ENCODE data around the gene HAPSTR1. TPM values are rescaled to one million over a fixed set of nuclear protein-coding genes. Genes with fewer than 3 reads are reported as not detected.

HAPSTR1 gene
- total and polyA plus RNA-seq, 2 of the 13 experiments (the other 11 are each of a cell fraction or from before 2014, with no cell fraction given), result 25.2 to 83.2 TPM

GRCh38 chr16:9047689-9048301 lies 43.6 kb upstream of the HAPSTR1 start (continued):
- TF ChIP-seq ZNF687 (CRISPR knock-in tag; IDR thresholded peaks at IDR 0.05) (peak; percentile 34), ZBTB7A (CRISPR knock-in tag; IDR thresholded peaks at IDR 0.05) (no peak), KDM1A (CRISPR knock-in tag; IDR thresholded peaks at IDR 0.05) (no peak), SMC3 (IDR thresholded peaks at IDR 0.05; ENCODE audit: low read length) (no peak; the same call in 1 of the 2 replicates), TEF (CRISPR knock-in tag; IDR thresholded peaks at IDR 0.05) (no peak), ZNF879 (CRISPR knock-in tag; IDR thresholded peaks at IDR 0.05) (no peak), ZNF333 (CRISPR knock-in tag; IDR thresholded peaks at IDR 0.05; ENCODE audit: borderline replicate concordance) (no peak), TCF7 (IDR thresholded peaks at IDR 0.05; ENCODE audit: low read depth) (0 out of 2 replicates have a peak, but pooled peaks have one; percentile 26), KMT2A (CRISPR knock-in tag; IDR thresholded peaks at IDR 0.05) (no peak), ZNF331 (CRISPR knock-in tag; IDR thresholded peaks at IDR 0.05) (0 out of 2 replicates have a peak, but pooled peaks have one; percentile 32), ZNF720 (CRISPR knock-in tag; IDR thresholded peaks at IDR 0.05) (no peak), NR3C1 (CRISPR knock-in tag; IDR thresholded peaks at IDR 0.05) (no peak), ZNF749 (CRISPR knock-in tag; IDR thresholded peaks at IDR 0.05; ENCODE audit: borderline replicate concordance) (no peak), SATB2 (CRISPR knock-in tag; IDR thresholded peaks at IDR 0.05) (no peak), ZKSCAN1 (IDR thresholded peaks at IDR 0.05; ENCODE audit: low read length) (no peak), ZMYM3 (CRISPR knock-in tag; IDR thresholded peaks at IDR 0.05) (0 out of 2 replicates have a peak, but pooled peaks have one; percentile 43), ZBTB46 (CRISPR knock-in tag; IDR thresholded peaks at IDR 0.05; ENCODE audit: borderline replicate concordance) (0 out of 2 replicates have a peak, but pooled peaks have one; percentile 77), ZMAT5 (CRISPR knock-in tag; IDR thresholded peaks at IDR 0.05; ENCODE audit: borderline replicate concordance, low read depth) (no peak), POGK (CRISPR knock-in tag; conservative IDR thresholded peaks at IDR 0.05) (no peak), ZNF101 (CRISPR knock-in tag; IDR thresholded peaks at IDR 0.05; ENCODE audit: borderline replicate concordance, low read depth) (no peak), HMGA1 (CRISPR knock-in tag; conservative IDR thresholded peaks at IDR 0.05) (no peak), MIER2 (CRISPR knock-in tag; IDR thresholded peaks at IDR 0.05) (peak; percentile 75; the same call in 1 of the 2 replicates)
